Measurements from ENCODE around the gene MYO1G. TPM values are rescaled to one million over a fixed set of nuclear protein-coding genes. Genes with fewer than 3 reads are reported as not detected.

Gene MYO1G
- total RNA-seq, 2 experiments from 2014 or later: 23.6 to 87.3 TPM

DNA sequence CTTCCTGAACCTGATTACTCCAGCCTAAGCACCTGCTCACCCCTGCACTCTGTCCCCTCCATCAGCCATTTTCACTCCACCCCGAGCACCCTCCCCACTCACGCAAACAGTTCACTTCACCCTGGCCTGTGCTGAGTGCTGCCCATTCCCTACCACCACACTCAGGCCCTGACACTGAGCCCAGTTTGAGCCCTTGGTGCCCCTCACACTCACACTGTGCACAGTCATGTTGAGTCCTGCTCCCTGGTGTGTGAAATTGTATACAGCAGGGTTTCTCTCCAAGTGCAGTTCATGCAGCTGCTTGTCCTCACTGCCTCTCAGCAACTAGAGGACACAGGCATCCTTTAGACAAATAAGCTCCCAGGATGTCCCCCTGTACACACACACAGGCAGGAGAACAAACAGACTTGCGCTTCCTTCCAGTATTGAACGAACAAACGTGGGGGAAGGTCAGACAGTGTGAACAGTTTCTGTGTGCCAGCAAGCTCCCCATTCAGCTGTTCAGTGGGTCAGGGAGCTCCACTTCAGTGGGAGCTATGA, 6.8 kb downstream of the MYO1G start:
- H4K20me1 ChIP-seq (ENCODE audit: insufficient read depth, low read length): no peaks in the 10 kb centered on the region
- no peaks in the 10 kb centered on the region for H3K9me2 ChIP-seq (ENCODE audit: insufficient read depth, low read length)
- no peak for TF ChIP-seq EZH2phosphoT487 (IDR thresholded peaks at IDR 0.05; ENCODE audit: borderline replicate concordance, low read depth, low read length)
- TF ChIP-seq, protein P1, sequence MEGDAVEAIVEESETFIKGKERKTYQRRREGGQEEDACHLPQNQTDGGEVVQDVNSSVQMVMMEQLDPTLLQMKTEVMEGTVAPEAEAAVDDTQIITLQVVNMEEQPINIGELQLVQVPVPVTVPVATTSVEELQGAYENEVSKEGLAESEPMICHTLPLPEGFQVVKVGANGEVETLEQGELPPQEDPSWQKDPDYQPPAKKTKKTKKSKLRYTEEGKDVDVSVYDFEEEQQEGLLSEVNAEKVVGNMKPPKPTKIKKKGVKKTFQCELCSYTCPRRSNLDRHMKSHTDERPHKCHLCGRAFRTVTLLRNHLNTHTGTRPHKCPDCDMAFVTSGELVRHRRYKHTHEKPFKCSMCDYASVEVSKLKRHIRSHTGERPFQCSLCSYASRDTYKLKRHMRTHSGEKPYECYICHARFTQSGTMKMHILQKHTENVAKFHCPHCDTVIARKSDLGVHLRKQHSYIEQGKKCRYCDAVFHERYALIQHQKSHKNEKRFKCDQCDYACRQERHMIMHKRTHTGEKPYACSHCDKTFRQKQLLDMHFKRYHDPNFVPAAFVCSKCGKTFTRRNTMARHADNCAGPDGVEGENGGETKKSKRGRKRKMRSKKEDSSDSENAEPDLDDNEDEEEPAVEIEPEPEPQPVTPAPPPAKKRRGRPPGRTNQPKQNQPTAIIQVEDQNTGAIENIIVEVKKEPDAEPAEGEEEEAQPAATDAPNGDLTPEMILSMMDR (conservative IDR thresholded peaks at IDR 0.05; ENCODE audit: low read length): no peak
- H3K79me2 ChIP-seq (ENCODE audit: insufficient read depth, low read depth, low read length): no peaks in the 10 kb centered on the region
- DNase-seq (ENCODE audit: low spot score): no peak
- H3K4me3 ChIP-seq (ENCODE audit: low read depth, low read length, poor library complexity, severe bottlenecking): no peak overlapping the region
- H3K4me1 ChIP-seq (ENCODE audit: insufficient read depth, low read length, poor library complexity, severe bottlenecking): peaks cover 21% of the 10 kb centered on the region
- ChIA-PET POLR2A (interaction anchor here (0.7 to 1.8 kb wide), 4 partner anchors 9 to 156 kb away, joined by 3 to 6 read pairs (median 3); partner anchors contain the start of gene CCM2), CTCF (ENCODE audit: unreplicated experiment) (interaction anchor here (1.1 to 3.2 kb wide), 4 partner anchors 28 to 163 kb away, joined by 3 to 17 read pairs (median 7); partner anchors contain the start of gene CCM2)
- no peak overlapping the region for H3K4me2 ChIP-seq (ENCODE audit: low read length)
- no peak overlapping the region for H2AFZ ChIP-seq (ENCODE audit: low read length)
- no peak overlapping the region for H3K27ac ChIP-seq (ENCODE audit: low read depth, low read length, poor library complexity, severe bottlenecking)
- no peaks in the 10 kb centered on the region for H3K9me3 ChIP-seq (ENCODE audit: low read length)
- BruUV-seq (replicated peaks): no TSS peak
- intact Hi-C loops (cut with micrococcal nuclease; ENCODE audit: unreplicated experiment): loop anchor here (10.0 kb wide), 1 partner anchor 793 kb away; no protein-coding TSS in a partner anchor
- H3K36me3 ChIP-seq (ENCODE audit: insufficient read depth, low read length): peaks cover 27% of the 10 kb centered on the region; the same call in 1 of the 2 replicates

DNA sequence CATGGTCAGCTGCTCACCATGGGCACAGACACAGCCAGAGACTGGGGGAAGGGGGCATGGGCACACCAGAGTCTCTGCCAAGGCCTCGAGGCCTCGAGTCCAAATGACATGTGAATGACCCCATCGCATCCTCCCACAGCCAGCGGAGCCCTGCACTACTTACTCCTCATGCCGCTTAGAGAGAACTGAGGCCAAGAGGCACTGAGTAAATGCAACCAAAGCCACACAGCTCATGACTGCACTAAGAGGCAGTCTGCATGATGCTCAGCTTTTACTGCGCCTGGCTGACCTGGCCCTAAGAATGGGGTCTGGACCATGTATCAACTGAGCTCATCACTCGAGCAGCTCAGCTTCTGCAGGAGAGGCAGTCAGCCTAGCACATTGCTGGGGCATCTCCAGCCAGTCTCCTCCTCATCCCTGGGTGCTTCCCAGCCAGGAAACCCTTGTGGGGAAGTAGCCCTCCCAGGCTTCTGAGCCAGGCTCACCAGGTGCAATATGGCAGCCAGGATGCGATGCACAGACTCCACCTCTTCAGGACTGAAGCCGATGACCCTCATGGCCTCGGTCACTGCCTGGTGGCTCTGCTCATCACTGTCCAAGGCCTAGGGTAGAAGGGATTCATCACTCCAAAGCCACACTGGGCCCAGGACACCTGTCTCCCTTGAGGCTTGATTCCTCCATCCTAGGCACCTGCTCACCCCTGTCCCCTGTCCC, 7.5 kb downstream of the MYO1G start:
- Histone ChIP-seq H3K9me3 (ENCODE audit: low read length) (no peaks in the 10 kb centered on the region), H3K79me2 (ENCODE audit: insufficient read depth, low read depth, low read length) (no peaks in the 10 kb centered on the region), H3K9me2 (ENCODE audit: insufficient read depth, low read length) (no peaks in the 10 kb centered on the region), H3K27ac (ENCODE audit: low read depth, low read length, poor library complexity, severe bottlenecking) (no peak overlapping the region), H4K20me1 (ENCODE audit: insufficient read depth, low read length) (no peaks in the 10 kb centered on the region), H3K4me2 (ENCODE audit: low read length) (no peak overlapping the region), H3K4me3 (ENCODE audit: low read depth, low read length, poor library complexity, severe bottlenecking) (no peak overlapping the region), H3K36me3 (ENCODE audit: insufficient read depth, low read length) (peaks cover 21% of the 10 kb centered on the region; the same call in 1 of the 2 replicates), H3K4me1 (ENCODE audit: insufficient read depth, low read length, poor library complexity, severe bottlenecking) (peaks cover 19% of the 10 kb centered on the region), H2AFZ (ENCODE audit: low read length) (no peak overlapping the region)
- CTCF ChIA-PET (ENCODE audit: unreplicated experiment): interaction anchor here (1.1 to 1.7 kb wide), 2 partner anchors 31 to 102 kb away, joined by 3 to 5 read pairs; no protein-coding TSS in a partner anchor
- TF ChIP-seq, protein P1 (conservative IDR thresholded peaks at IDR 0.05; ENCODE audit: low read length): no peak
- TF ChIP-seq EZH2phosphoT487 (IDR thresholded peaks at IDR 0.05; ENCODE audit: borderline replicate concordance, low read depth, low read length): no peak
- no TSS peak for BruUV-seq (replicated peaks)
- DNase-seq (ENCODE audit: low spot score): no peak
- intact Hi-C loops (cut with micrococcal nuclease; ENCODE audit: unreplicated experiment): loop anchor here (10.0 kb wide), 1 partner anchor 793 kb away; no protein-coding TSS in a partner anchor
- POLR2A ChIA-PET: interaction anchor here (0.5 to 1.6 kb wide), 2 partner anchors 10 to 120 kb away, joined by 3 read pairs; no protein-coding TSS in a partner anchor

Measured in OCI-LY7 (cell line).